Activated CD4-positive, alpha-beta T cell treated with anti-CD3 and anti-CD28 coated beads, Interleukin-2, amount 50 U/mL, for 24 hours (primary cell): ENCODE measurements around the gene ADCY7.

Source experiments
- DNase-seq, 2 donors: peaks; one replicate each; pipeline ENCODE4 v3.0.0-alpha.2; 2020; ENCODE audit warnings: low read depth in 1 of 2, low spot score in 1 of 2

ADCY7 gene

DNA sequence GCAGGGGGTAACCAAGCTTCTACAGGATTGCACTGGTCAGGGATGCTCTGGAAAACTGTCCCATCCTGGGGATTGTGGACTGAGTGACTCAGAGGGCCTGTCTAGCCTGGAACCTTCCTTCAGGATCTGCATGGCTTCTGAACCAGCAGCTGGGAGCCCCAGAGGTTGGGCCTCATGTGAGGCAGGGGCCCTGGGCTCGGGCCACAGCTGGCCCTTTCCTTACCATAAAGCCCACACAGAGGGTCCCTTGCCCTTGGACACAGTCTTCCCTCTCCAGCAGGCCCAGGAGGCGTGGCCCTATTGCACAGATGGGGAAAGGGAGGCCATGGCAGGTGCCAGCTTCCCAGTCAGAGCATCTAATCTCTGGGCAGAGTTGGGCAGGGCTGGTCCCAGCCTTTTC is 30.5 kb downstream of the ADCY7 start:
- DNase-seq, result no peak

DNA sequence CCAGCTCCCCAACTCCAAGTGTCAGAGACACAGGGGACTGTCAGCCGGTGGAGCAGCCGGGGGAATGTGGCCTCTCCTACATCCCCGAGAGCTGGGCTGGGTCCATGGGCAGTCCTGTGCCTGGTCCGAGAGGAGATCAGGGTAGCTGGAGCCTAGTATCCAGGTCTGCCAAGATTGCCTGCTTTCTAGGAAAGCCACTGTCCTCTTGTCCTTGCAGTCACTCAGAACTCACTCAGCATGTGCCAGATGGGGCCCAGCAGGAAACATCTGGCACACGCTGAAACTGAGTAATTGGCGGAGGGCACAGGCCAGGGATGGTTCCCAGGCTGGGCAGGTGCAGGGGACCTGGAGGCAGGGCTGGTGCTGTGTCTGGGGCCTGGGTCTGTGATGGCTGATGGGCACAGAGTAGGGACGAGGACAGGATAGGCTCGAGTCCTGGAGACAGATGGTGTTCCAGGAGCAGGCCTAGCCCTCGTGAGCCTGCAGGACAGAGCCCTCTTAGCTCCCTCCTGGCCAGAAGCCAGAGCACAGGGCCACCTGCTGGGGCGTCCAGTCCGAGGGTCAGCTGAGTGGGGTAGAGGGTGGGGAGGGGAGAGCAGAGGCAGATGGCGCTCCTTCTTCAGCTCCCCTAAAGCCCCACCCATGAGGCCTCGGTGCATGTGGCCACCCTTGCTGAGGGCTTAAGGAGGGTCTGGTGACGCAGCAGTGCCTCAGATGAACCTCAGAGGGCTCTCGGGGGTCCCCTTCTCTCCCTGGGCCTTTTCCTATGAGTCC is 31.1 kb downstream of the ADCY7 start:
- no peak for DNase-seq

DNA sequence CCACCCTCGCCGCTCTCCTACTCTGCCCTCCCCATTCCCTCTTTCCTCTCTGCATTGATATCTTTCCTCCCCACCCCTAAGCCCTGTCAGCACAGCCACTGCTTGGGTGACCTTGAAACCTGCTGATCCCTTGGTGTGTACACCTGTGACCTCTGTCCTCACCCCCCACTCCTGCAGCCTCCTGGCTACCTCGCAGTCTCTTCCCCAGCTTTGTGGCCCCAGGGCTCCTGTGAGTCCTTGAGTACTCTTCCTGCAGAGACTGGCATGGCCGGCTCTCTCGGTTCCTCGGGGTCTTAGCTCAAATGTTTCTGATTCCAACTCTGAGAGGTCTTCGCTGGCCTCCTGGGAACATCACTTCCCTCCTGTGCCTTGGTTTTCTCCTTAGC is 31.7 kb downstream of the ADCY7 start:
- DNase-seq, result no peak

DNA sequence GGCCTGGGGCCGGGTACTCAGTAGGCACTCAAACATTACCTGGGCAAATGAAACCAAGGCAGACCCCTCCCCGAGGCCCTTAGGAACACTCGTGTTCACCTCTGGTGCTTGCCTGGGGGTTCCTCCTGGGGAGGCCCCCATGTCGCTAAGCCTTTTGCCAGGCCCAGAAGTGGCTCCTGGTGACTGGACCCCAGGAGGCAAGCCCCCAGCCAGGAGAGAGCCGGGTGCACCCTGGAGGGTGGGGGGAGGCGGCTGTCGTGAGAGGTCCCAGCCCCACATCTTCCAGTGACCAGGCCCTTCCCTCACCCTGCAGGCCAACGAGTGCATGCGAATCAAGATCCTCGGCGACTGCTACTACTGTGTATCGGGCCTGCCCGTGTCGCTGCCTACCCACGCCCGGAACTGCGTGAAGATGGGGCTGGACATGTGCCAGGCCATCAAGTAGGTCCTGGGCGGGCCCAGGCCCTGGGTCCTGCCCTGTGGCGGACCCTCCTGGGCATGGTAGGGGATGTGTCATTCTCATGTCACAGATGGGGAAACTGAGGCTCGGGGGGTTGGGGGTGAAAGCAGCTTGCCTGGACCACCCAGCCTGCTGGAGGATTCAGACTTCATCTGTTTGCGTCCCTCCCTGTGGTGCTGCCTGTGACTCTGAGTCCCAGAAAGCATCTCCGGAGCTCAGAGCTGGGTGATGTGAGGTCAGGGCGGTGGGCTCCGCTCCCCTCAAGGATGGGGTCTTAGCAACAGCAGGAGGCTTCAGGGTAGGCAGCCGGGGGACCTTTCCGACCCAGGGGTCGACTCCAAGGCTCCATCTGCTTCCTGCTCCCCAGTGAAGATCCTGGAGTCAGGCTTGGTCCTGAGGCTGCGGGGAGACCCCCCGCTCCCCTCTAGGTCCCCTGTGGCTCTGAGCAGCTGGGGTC is 32.5 kb downstream of the ADCY7 start:
- no peak for DNase-seq

DNA sequence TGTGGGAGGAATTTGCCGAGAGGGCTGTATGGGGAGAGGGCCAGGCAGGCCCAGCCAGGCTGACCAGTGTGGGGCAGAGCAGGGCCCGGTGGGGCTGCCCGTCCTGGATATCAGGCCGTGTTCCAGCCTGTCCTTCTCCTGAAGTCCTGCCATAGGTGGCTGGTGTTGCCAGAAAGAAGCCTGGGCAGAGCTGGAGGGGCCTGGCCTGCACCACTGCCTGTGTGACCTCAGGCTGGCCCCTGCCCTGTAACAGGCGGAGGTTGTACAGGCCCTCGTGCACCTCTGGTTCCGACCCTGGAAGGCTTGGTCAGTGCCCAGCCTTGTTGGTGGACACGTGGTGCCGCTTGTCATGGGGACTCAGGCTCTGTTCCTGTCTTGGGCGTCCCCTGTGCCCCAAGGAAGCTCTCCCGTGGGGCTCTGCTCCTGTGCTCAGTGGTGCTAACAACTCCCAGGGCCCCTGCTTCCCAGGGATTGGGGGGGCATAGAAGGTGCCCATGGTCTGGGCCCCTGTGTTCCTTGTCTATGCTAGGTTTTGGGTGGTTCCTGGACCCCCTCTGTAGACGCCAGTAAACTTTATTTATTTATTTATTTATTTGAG is 33.3 kb downstream of the ADCY7 start:
- DNase-seq, result no peak

DNA sequence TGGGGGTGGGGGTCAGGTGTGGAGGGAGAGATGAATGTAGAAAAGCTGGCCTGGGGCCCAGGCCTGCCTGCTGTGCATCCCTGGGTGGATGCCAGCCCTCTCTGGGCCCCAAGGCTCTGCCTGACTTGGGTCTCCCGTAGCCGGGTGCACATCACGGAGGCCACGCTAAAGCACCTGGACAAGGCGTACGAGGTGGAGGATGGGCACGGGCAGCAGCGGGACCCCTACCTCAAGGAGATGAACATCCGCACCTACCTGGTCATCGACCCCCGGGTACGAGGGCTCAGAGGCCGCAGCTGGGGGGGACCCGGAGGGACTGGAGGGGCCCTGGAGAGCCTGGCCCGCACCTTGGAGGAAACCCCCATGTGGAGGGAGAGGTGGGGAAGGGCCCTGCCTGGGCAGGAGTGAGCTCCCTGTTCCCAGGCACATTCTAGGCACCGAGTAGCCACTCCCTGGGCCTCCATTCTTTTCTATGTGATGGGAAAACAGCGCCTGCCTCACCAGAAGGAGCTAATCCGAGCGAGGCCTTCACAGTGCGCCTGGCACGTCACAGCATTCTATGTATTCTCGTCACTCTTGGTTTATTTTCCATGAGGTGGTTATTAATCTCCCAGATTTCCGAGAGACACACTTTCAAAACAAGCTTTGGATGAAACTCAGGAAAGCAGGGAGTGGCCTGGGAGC is 34.7 kb downstream of the ADCY7 start:
- DNase-seq, result no peak

DNA sequence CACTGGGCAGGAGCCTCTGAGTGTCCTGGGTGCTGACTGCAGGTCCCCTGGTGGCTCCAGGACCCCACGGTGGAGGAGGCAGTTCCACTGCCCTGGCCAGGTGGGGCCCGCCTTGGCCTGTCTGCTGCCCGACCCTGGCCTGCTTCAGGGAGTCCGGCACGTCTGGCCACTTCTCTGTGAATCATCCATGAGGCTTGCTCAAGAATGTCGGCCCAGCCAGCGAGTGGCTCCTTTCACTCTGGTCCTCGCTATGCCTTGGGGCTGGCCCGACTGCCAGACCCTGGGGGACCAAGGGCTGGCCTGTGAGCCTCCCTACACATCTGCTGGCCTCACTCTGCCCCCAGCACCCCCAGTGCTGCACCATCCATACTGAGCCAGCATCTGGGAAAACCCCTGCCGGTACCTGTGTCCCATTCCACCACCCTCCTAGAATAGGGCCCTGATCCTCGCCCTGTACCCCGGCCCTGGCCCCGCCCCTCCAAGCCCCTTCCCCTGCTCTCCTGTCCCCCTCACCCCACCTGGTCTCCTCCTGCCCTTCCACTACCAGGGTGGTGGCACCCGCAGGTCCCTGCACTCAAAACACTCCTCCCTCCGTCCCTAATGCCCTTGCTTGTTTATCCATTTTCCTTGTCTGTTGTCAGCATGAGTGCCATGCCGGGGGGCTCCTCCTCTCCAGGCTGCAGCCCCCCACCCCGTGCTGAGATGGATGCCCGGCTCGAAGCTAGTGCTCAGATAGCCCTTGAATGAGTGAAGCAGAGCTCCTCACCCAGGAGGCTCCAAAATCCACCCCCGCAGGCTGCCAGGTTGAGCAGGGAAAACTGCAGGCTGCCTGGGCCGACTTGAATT is 35.5 kb downstream of the ADCY7 start:
- DNase-seq, result no peak

DNA sequence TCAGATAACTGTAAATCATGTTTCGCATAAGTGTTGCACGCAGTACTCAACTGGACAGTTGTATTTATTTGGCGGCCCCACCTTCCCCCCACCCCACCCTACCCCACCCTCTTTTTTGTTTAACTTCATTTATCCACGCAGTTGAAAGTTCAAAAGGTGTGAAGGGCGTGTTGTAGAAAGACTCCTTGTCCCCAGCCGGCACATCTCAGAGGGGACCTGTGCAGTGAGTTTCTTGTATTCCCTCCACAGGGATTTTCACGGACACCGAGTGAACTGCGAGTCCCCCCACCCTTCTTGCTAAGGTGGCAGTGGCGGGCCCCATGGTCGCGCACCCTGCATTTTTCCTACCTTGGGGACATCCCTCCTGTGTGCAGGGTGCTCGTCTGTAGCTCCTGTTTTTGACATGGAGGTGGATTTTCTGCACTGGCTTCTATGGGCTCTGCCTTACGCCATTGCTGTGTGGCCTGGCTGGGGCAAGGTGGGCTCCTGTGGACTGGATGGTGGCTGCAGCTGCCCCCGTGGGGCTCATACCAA is 36.2 kb downstream of the ADCY7 start:
- DNase-seq, result no peak

DNA sequence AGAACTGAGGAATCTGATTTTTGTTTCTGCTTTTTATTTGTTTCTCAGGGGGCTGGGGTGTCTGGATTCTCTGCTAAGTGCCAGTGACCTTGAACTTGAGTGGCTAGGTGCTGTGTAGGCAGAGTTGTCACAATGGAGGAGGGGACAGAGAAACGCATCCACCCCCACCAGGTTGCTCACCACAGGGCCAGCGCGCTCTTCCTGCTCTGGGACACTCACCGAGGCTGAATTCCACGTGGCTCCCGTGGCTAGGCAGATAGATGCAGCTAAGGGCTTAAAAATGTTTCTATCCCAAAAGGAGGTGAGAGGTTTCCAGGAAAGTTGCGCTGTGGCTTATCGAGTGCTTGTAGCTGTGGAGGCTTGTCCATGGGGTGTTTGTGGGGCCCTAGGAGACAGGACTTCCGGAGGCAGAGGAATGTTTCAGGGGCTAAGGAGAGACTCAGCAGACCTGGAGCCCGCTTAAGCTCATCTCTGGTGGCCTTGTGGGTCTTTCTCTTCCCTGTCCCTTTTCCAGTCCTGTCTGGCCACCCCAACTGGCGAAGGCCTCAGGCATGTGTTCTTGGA is 36.8 kb downstream of the ADCY7 start:
- DNase-seq, result no peak

DNA sequence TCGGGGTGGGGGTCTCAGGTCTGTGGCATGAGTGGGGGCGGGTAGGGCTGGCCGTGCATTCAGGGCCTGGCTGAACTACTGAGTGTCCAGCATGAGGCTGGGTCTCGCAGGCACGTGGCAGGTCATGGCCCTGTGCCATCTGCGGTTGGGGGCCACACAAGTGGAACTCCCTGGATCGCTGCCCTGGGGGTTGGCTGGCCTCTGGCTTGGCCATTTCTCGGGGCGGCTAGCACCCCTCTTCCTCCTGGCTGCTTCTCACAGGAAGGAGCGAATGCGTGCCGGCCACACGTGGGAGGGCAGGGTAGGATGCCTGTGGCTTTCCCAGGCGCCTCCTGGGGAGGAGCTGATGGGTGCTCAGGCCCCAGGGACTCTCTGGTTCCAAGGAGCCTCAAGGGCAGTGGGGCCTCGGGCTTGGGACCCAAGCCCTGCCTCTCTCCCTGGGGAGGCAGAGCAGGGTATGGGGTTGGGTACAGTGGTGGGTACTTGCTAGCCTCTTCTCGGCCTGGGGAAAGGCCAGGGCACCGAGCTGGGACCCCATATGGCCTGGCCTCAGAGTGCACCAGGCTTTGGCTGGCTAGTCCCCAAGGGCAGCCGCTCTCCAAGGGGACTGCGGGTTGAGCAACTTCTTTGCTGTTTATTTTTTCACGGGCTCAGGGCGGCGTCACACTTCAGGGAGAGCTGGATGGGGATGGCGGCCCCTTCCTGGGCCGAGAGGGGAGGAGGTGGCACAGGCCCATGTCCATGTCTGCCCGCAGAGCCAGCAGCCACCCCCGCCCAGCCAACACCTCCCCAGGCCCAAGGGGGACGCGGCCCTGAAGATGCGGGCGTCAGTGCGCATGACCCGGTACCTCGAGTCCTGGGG is 37.5 kb downstream of the ADCY7 start:
- no peak for DNase-seq

DNA sequence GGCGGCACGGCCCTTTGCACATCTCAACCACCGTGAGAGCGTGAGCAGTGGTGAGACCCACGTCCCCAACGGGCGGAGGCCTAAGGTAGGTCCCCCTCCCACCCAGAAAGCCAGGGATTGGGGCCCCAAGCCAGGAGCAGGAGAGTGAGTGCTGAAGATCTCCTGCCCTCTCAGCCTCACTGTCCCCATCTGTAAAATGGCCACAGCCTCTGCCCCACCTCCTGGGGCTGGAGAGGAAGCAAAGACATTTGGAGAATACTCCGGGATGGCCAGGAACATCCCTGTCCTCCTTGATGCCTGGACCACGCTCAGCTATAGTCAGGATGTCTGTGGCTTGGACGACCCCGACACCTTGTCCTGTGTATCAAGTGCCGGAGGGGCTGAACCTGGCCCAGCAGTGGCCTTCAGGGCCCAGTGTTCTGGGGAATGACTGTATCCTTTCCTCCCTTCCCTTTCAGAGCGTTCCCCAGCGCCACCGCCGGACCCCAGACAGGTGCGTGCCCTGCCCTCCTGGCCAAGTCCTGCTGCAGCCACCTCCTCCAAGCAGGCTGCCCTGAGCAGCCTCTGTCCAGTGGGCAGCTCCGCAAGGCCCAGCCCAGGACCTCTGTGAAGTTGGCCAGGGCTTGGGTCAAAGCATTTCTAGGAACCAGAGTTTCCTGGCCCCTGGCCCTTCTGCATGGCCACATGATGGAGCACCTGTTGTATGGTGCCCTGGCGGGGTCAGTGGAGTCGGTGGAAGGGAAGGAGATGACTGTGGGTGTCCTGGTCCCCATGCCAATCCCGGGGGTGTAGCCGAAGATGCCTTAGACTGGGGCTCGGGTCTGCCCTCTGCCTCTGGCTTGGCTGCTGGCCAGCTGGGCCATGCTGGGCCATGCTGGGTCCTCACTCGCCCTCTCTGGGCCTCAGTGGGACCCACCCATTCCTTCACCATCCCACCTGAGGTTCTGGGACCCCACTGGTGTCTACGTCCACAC is 38.4 kb downstream of the ADCY7 start:
- no peak for DNase-seq

DNA sequence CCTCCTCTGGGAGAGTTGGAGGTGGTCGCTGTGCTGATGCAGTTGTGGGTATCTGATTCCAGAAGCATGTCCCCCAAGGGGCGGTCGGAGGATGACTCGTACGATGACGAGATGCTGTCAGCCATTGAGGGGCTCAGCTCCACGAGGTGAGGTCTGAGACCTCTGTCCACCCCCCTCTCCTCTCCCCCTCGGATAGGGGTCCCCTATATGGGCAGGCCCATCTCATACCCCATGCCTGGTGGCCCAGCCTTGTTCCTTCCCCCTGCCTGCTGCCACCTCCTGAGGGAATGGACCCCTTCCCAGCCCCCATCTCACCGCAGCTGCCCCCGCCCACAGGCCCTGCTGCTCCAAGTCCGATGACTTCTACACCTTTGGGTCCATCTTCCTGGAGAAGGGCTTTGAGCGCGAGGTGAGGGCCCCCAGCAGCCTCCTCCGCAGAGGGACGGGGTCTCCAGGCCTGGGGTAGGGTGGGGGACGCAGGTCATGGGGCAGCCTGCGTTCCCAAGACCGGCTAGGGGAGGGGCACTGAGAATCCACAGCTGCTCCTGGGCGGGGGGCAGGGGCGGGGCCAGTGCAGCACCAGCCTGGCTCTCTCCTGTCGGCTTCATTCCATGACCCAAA is 39.2 kb downstream of the ADCY7 start:
- no peak for DNase-seq

DNA sequence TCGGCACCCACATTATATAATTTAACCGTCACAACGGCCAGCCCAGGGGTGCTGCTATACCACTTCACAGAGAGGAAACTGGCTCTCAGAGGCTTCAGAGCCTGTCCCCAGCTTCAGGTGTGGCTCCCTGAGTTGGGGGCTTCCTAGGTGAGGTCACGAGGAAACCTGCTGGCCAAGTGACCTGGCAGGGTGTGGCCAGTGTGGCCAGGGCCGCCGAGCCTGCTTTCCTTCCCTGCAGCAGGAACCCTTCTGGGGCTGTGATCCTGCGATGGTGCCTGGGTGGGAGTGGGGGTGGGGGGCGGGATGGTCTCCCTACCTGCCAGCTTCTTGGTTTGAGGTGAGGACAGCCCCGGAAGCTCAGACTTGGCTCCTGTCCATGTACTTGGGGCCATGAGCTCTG is 39.9 kb downstream of the ADCY7 start:
- DNase-seq, result no peak

DNA sequence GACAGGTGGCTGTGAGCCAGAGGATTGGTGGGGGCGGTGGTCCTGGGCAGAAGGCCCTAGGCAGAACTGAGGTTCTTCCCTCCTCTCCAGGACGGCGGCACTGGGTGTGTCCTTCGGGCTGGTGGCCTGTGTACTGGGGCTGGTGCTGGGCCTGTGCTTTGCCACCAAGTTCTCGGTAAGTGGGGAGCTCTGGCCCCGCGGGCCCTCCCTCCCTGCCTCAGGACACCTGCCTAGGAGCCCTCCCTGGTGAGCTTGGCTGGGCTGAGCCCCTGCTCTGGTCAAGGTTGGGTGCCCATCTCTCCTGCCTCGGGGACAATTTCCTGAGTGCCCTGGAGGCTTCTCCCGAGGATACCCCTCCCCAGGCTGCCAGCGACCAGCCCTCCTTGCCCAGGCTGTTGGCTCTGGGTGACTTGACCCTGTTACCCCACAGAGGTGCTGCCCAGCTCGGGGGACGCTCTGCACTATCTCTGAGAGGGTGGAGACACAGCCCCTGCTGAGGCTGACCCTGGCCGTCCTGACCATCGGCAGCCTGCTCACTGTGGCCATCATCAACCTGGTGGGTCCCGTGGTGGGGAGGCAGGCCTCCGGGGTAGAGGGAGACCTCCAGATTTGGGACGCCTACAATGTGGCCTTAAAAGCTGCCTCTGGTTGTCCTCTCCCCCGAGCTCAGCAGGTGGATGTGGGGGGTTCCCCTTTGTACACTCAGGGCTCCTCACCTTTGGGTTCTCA is 42.0 kb downstream of the ADCY7 start:
- DNase-seq, result no peak

DNA sequence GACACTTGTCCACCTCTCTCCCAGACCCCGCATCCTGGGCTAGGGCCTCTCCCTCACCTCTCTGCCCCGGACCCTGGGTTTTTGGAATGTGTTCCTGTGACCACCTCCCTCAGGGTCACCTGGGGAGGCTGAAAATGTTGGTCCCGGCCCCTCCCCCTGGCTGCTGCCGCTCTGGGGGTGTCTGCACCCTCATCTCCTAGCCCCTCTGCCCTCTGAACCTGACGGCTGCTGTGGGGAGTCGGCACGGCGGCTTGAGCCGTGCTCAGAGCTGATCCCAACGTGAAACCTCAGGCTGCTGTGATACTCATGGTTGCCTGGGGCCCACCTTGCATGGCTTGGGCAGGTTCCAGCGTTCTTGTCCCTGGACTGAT is 42.8 kb downstream of the ADCY7 start:
- no peak for DNase-seq

DNA sequence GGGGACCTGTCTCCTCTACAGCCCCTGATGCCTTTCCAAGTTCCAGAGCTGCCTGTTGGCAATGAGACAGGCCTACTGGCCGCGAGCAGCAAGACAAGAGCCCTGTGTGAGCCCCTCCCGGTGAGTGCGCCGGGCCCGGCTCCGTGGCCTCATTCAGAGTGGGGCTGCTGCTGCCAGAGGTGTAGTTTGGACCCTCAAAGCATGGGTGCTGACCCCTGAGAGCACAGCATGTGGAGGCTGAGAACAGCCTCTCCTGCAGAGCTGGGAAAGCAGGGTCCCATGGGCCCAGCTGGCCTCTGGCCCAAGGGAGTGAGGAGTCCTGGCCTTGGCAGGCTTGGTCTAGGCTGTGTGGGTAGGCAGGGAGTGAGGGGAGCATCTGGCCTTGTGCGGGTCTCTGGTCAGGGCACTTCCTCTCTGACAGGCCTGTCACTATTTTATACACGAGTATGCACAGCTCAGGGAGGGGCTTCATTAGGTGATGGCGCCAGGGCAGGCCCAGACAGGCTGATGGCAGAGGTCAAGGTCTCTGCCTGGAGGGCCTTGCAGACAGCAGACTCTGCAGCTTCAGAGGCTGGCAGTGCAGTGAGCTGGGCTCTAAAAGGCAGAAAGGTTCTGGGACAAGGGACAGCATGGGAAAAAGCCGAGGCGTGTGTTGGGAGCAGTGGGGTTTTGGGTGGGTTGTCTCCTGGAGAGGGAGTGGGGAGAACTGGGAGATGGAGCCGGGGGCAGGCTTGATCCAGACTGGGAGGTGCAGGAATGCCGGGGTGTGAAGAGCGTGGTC is 43.4 kb downstream of the ADCY7 start:
- DNase-seq, result no peak
